ENCODE data around the gene DCC.

GRCh38 chr18:52907543-52908308, 567.7 kb downstream of the DCC start:
- TF ChIP-seq CTCF (conservative IDR thresholded peaks at IDR 0.05; ENCODE audit: low read length) (no peak), EZH2phosphoT487 (IDR thresholded peaks at IDR 0.05; ENCODE audit: borderline replicate concordance) (no peak)

Data from Loucy (cell line).